HEK293 (cell line): ENCODE data around the gene SMIM5.

Source experiments
- CTCF ChIA-PET: fragments of 350-600 bp; formaldehyde crosslinking; extraction: SDS; loops from one replicate; lab custom pipeline; 2021; ENCODE audit warnings: antibody characterized with exemption; lab: Yijun Ruan, JAX
- POLR2A ChIA-PET: fragments of 300-600 bp; formaldehyde crosslinking; extraction: SDS; loops from one replicate; lab custom pipeline; 2020; ENCODE audit warnings: antibody characterized with exemption, inconsistent platforms; lab: Yijun Ruan, JAX
- H3K27ac ChIP-seq: fragments of 200-500 bp; sonication (Bioruptor generic); 2 replicates; pipeline ENCODE4 v1.5.1; 2014; ENCODE audit warnings: low read depth, low read length, control low read depth, inconsistent platforms; ENCODE audit errors: extremely low read depth
- H3K36me3 ChIP-seq, 2 experiments: fragments of 200-500 bp in 1 of 2; sonication (Bioruptor generic) in 1 of 2; 1 replicate in 1 of 2; 2 replicates in 1 of 2; pipeline ENCODE4 v1.5.1; 2014 to 2017; ENCODE audit warnings: inconsistent platforms in 2 of 2, low read length in 2 of 2; ENCODE audit not compliant: control insufficient read depth in 2 of 2, insufficient read depth in 1 of 2
- H3K4me1 ChIP-seq: fragments of 200-500 bp; sonication (Bioruptor generic); 2 replicates; pipeline ENCODE4 v1.5.1; 2014; ENCODE audit warnings: mild to moderate bottlenecking, low read length, inconsistent platforms; ENCODE audit not compliant: control insufficient read depth, insufficient read depth
- H3K4me3 ChIP-seq: 2 replicates; pipeline ENCODE4 v1.5.1; 2011; ENCODE audit warnings: low read depth, mild to moderate bottlenecking, control low read depth, low read length, moderate library complexity
- H3K9me3 ChIP-seq: fragments of 200-500 bp; sonication (Bioruptor generic); 2 replicates; pipeline ENCODE4 v1.5.1; 2014; ENCODE audit warnings: low read depth, low read length, inconsistent platforms; ENCODE audit not compliant: control insufficient read depth, insufficient read depth
- BCL11A ChIP-seq: fragments of 450-650 bp; formaldehyde crosslinking; IDR thresholded peaks from 2 replicates; pipeline ENCODE4 v1.5.1; 2016; ENCODE audit warnings: low read depth, missing biosample characterization, missing genetic modification characterization
- GLI4 ChIP-seq: fragments of 450-650 bp; formaldehyde crosslinking; IDR thresholded peaks from 2 replicates; pipeline ENCODE4 v1.5.1; 2016; ENCODE audit warnings: missing biosample characterization, missing genetic modification characterization
- KLF8 ChIP-seq: fragments of 450-650 bp; formaldehyde crosslinking; IDR thresholded peaks from 2 replicates; pipeline ENCODE4 v1.5.1; 2016; ENCODE audit warnings: missing biosample characterization, missing genetic modification characterization
- SCRT2 ChIP-seq: fragments of 450-650 bp; formaldehyde crosslinking; IDR thresholded peaks from 2 replicates; pipeline ENCODE4 v1.5.1; 2016; ENCODE audit warnings: missing biosample characterization, missing genetic modification characterization
- ZBTB10 ChIP-seq: fragments of 450-650 bp; formaldehyde crosslinking; IDR thresholded peaks from 2 replicates; pipeline ENCODE4 v1.5.1; 2016; ENCODE audit warnings: missing biosample characterization, missing genetic modification characterization
- ZBTB20 ChIP-seq: fragments of 450-650 bp; formaldehyde crosslinking; IDR thresholded peaks from 2 replicates; pipeline ENCODE4 v1.5.1; 2016; ENCODE audit warnings: missing biosample characterization, missing genetic modification characterization
- ZFP3 ChIP-seq: fragments of 450-650 bp; formaldehyde crosslinking; IDR thresholded peaks from 2 replicates; pipeline ENCODE4 v1.5.1; 2016; ENCODE audit warnings: low read depth, missing biosample characterization, missing genetic modification characterization
- ZNF239 ChIP-seq: fragments of 450-650 bp; formaldehyde crosslinking; IDR thresholded peaks from 2 replicates; pipeline ENCODE4 v1.5.1; 2016; ENCODE audit warnings: missing biosample characterization, missing genetic modification characterization
- ZNF341 ChIP-seq: fragments of 450-650 bp; formaldehyde crosslinking; IDR thresholded peaks from 2 replicates; pipeline ENCODE4; 2016; ENCODE audit warnings: low read depth, missing biosample characterization, missing genetic modification characterization
- ZNF354C ChIP-seq: fragments of 450-650 bp; formaldehyde crosslinking; IDR thresholded peaks from 2 replicates; pipeline ENCODE4 v1.5.1; 2016; ENCODE audit warnings: missing biosample characterization, missing genetic modification characterization, low read depth, borderline replicate concordance
- ZNF416 ChIP-seq: fragments of 450-650 bp; formaldehyde crosslinking; IDR thresholded peaks from 2 replicates; pipeline ENCODE4 v1.5.1; 2016; ENCODE audit warnings: missing biosample characterization, missing genetic modification characterization
- ZNF426 ChIP-seq: fragments of 450-650 bp; formaldehyde crosslinking; IDR thresholded peaks from 2 replicates; pipeline ENCODE4 v1.5.1; 2017; ENCODE audit warnings: missing biosample characterization, missing genetic modification characterization, mild to moderate bottlenecking, inconsistent platforms, moderate library complexity
- ZNF600 ChIP-seq: fragments of 450-650 bp; formaldehyde crosslinking; IDR thresholded peaks from 2 replicates; pipeline ENCODE4 v1.5.1; 2016; ENCODE audit warnings: missing biosample characterization, missing genetic modification characterization
- ZNF610 ChIP-seq: fragments of 450-650 bp; formaldehyde crosslinking; IDR thresholded peaks from 2 replicates; pipeline ENCODE4 v1.5.1; 2016; ENCODE audit warnings: missing biosample characterization, missing genetic modification characterization, borderline replicate concordance
- ZNF623 ChIP-seq: fragments of 450-650 bp; formaldehyde crosslinking; IDR thresholded peaks from 2 replicates; pipeline ENCODE4 v1.5.1; 2016; ENCODE audit warnings: missing biosample characterization, missing genetic modification characterization
- ZNF701 ChIP-seq: fragments of 450-650 bp; formaldehyde crosslinking; IDR thresholded peaks from 2 replicates; pipeline ENCODE4 v1.5.1; 2016; ENCODE audit warnings: missing biosample characterization, missing genetic modification characterization
- ZNF747 ChIP-seq: fragments of 450-650 bp; formaldehyde crosslinking; IDR thresholded peaks from 2 replicates; pipeline ENCODE4 v1.5.1; 2016; ENCODE audit warnings: missing biosample characterization, missing genetic modification characterization
- TF ChIP-seq, protein P1 (sequence below): fragments of 450-650 bp; formaldehyde crosslinking; IDR thresholded peaks from 2 replicates; pipeline ENCODE4 v1.5.1; 2016; ENCODE audit warnings: missing biosample characterization, missing genetic modification characterization
- TF ChIP-seq, protein P2 (sequence below): fragments of 450-650 bp; IDR thresholded peaks from 2 replicates; pipeline ENCODE4 v1.5.1; 2018; ENCODE audit warnings: missing biosample characterization, missing genetic modification characterization
- TF ChIP-seq, protein P3 (sequence below): IDR thresholded peaks from 2 replicates; pipeline ENCODE4 v1.6.1; 2011; ENCODE audit warnings: mild to moderate bottlenecking, low read depth, low read length, borderline replicate concordance
- TF ChIP-seq, protein P4 (sequence below): sonication (generic); formaldehyde crosslinking; IDR thresholded peaks from 2 replicates; pipeline ENCODE4 v1.8.1; 2022; ENCODE audit warnings: mild to moderate bottlenecking, moderate library complexity, missing genetic modification reagents

Gene SMIM5

GRCh38 chr17:75672011-75672410, 38.8 kb downstream of the SMIM5 start:
- peaks cover 62 to 70% of the 10 kb centered on the region in 2 experiments for H3K36me3 ChIP-seq

GRCh38 chr17:75673487-75673886, 40.3 kb downstream of the SMIM5 start:
- H3K4me3 ChIP-seq = no peak overlapping the region
- ChIA-PET POLR2A (interaction anchor here (0.8 kb wide), 1 partner anchor 74 kb away, joined by 3 read pairs; no protein-coding TSS in a partner anchor), CTCF (interaction anchor here (0.8 to 16.4 kb wide), 12 partner anchors 18 to 209 kb away, joined by 3 to 308 read pairs (median 4); partner anchors contain the start of gene SMIM5)
- H3K27ac ChIP-seq = no peak overlapping the region
- no peaks in the 10 kb centered on the region for H3K9me3 ChIP-seq
- peaks cover 71 to 77% of the 10 kb centered on the region in 2 experiments for H3K36me3 ChIP-seq
- H3K4me1 ChIP-seq = no peaks in the 10 kb centered on the region
- TF ChIP-seq ZNF426 (tag by site-specific recombination) = no peak
- TF ChIP-seq, all 188 proteins: peak for 0

More at GRCh38 chr17:75672011-75672410, 38.8 kb downstream of the SMIM5 start:
- ChIA-PET CTCF (interaction anchor here (0.5 to 16.4 kb wide), 9 partner anchors 8 to 95 kb away, joined by 3 to 308 read pairs (median 4); partner anchors contain the start of gene SMIM5), POLR2A (interaction anchor here (0.5 kb wide), 1 partner anchor 72 kb away, joined by 3 read pairs; no protein-coding TSS in a partner anchor)
- TF ChIP-seq, protein P1, sequence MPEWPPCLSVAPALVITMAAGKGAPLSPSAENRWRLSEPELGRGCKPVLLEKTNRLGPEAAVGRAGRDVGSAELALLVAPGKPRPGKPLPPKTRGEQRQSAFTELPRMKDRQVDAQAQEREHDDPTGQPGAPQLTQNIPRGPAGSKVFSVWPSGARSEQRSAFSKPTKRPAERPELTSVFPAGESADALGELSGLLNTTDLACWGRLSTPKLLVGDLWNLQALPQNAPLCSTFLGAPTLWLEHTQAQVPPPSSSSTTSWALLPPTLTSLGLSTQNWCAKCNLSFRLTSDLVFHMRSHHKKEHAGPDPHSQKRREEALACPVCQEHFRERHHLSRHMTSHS = no peak
- TF ChIP-seq ZNF701 (tag by site-specific recombination) (no peak), ZNF239 (tag by site-specific recombination) (no peak), ZNF354C (tag by site-specific recombination) (no peak), ZNF341 (no peak), GLI4 (tag by site-specific recombination) (no peak), ZNF610 (no peak), ZBTB20 (no peak), SCRT2 (no peak), ZNF416 (tag by site-specific recombination) (no peak), ZNF747 (tag by site-specific recombination) (no peak), ZBTB10 (tag by site-specific recombination) (no peak), ZNF600 (no peak), BCL11A (tag by site-specific recombination) (no peak), ZNF623 (tag by site-specific recombination) (no peak), ZFP3 (tag by site-specific recombination) (no peak), KLF8 (tag by site-specific recombination) (no peak)
- TF ChIP-seq, protein P2, sequence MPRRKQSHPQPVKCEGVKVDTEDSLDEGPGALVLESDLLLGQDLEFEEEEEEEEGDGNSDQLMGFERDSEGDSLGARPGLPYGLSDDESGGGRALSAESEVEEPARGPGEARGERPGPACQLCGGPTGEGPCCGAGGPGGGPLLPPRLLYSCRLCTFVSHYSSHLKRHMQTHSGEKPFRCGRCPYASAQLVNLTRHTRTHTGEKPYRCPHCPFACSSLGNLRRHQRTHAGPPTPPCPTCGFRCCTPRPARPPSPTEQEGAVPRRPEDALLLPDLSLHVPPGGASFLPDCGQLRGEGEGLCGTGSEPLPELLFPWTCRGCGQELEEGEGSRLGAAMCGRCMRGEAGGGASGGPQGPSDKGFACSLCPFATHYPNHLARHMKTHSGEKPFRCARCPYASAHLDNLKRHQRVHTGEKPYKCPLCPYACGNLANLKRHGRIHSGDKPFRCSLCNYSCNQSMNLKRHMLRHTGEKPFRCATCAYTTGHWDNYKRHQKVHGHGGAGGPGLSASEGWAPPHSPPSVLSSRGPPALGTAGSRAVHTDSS (tag by site-specific recombination) = no peak
- TF ChIP-seq, protein P3, sequence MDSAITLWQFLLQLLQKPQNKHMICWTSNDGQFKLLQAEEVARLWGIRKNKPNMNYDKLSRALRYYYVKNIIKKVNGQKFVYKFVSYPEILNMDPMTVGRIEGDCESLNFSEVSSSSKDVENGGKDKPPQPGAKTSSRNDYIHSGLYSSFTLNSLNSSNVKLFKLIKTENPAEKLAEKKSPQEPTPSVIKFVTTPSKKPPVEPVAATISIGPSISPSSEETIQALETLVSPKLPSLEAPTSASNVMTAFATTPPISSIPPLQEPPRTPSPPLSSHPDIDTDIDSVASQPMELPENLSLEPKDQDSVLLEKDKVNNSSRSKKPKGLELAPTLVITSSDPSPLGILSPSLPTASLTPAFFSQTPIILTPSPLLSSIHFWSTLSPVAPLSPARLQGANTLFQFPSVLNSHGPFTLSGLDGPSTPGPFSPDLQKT = no peak
- TF ChIP-seq, protein P4, sequence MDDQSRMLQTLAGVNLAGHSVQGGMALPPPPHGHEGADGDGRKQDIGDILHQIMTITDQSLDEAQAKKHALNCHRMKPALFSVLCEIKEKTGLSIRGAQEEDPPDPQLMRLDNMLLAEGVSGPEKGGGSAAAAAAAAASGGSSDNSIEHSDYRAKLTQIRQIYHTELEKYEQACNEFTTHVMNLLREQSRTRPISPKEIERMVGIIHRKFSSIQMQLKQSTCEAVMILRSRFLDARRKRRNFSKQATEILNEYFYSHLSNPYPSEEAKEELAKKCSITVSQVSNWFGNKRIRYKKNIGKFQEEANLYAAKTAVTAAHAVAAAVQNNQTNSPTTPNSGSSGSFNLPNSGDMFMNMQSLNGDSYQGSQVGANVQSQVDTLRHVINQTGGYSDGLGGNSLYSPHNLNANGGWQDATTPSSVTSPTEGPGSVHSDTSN (CRISPR knock-in tag) = no peak
- H3K27ac ChIP-seq = no peak overlapping the region
- no peaks in the 10 kb centered on the region for H3K9me3 ChIP-seq
- H3K4me3 ChIP-seq = no peak overlapping the region
- peaks cover 7% of the 10 kb centered on the region; the same call in 1 of the 2 replicates for H3K4me1 ChIP-seq
